GM19372 (cell line): Measurements from ENCODE around the gene MAP4K1.
"Not testable (repeated sequence)": the region's sequence is repeated elsewhere in the genome, so short reads cannot be mapped to it uniquely, and the experiment has no call there.

ENCODE experiments used
- ATAC-seq: cut with Tn5 transposase; IDR thresholded peaks from one replicate; pipeline ENCODE4 v1.9.1; 2021; ENCODE audit warnings: mild to moderate bottlenecking, low read depth, moderate library complexity; ENCODE audit not compliant: unreplicated experiment

Gene MAP4K1

DNA sequence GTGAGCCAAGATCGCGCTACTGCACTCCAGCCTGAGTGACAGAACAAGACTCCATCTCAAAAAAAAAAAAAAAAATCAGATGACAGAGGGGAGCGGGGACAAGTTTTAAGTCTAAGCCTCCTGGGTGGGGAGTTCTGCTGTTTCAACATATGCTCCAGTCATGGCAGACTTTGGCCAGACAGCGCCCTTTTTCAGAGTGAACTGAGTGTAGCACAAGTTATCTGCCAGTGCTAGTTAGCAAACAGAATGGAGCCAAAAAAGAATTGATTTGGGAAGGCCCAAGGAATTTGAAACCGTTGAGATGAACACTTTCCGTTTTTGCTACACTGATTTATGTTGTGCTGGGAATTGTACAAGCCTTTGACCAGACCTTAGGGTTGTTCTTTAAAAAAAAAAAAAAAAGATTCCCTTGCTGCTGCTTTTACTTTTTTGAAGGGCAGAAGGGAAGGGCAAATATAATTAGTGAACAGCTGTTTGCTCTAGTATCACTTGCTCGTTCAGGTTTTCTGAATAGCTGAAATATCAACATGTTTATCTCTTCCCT lies 35.3 kb upstream of the MAP4K1 start:
- no peak for ATAC-seq

DNA sequence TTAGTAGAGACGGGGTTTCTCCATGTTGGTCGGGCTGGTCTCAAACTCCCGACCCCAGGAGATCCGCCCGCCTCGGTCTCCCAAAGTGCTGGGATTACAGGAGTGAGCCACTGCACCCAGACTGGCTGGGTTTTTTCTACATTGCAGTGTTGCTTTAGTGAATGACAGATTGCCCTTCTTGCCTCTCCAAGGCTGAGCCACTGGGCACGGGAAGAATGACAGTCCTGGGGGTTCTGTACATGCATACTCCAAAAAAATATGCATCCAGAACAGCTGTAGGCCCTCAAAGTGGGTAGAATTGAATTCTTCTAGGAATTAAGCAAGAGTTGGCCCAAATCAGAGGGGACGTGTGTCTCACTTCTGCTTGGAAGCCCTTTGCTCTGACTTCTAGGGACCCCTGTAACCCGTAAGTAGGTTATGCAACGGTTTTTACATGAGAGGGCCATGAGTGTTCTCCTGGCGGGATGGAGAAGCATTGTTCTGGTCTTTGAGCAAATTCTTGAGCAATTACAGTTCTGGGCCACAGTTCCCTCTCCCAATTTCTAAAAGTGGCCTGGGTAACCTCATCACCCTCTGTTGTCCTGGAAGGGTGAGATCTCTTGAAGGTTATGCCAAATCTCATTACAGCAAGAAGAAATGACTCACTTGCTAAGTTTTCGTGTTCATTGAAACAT lies 33.3 kb upstream of the MAP4K1 start:
- no peak for ATAC-seq

DNA sequence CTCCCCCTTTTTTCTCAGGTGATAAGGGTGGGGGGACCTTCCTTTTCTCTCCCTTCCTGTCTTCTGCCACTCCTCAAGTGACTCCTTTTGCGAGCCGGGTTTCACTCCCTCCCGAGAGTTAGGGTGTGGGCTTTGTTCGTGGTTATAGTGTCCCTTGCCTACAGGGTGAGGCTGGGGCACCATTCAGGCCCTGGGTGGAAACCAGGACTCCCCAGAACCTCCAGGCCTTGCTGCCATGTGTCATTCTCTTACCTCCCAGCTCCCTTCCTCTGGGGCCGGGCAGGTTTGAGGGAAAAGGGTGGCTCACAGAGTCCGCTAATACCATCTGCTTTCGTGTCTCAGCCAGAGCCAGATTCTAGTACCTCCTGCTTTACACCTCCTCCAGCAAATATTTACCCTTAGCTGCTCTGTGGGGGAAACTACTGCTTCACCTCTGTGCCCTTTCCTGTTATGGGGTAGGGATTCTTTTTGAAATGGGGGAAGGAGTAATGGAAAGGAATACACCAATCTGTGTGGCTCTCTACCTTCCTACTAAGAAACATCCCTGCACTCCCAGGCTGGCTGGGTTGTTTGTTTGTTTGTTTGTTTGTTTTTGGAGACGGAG lies 32.5 kb upstream of the MAP4K1 start:
- no peak for ATAC-seq

DNA sequence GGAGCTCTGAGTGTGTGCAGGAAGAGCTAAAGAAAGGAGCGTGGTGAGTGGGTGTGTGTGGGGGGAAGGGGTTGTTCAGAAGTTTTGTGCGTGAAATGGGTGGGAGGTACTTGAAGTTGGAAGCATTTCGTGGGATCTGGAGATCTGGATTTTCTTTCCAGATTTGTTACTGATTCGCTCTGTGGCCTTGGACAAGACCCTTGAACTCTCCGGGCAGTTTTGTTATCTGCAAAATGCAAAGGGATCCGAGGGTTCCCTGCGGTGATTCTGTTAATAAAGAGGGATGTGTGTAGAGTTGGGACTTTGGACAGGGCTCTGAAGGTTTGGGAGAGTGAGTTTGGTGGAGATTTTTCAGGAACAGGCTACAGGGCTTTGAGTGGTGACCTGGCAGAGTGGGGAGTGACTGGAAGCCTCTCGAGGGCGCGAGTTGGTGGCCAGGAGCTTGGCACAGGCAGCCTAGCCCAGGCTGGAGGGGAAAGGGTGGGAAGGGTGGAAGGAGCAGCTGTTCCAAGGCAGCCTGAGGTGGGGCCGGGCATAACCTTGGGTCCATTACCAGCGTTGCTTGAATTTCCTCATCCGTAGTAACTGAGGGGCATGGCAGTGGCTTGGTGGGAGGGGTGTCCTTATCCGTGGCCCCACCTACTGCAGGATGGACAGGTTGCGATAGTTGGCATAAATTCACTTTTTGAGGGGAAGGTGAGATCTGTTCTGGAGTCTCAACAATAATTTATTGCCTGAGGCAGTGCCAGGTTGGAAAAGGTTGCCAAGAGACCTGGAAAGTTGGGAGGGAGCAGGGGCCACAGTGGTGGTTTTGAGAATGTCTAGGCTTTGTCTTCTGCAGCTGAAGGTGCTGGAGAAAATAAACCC lies 31.8 kb upstream of the MAP4K1 start:
- ATAC-seq, result no peak

DNA sequence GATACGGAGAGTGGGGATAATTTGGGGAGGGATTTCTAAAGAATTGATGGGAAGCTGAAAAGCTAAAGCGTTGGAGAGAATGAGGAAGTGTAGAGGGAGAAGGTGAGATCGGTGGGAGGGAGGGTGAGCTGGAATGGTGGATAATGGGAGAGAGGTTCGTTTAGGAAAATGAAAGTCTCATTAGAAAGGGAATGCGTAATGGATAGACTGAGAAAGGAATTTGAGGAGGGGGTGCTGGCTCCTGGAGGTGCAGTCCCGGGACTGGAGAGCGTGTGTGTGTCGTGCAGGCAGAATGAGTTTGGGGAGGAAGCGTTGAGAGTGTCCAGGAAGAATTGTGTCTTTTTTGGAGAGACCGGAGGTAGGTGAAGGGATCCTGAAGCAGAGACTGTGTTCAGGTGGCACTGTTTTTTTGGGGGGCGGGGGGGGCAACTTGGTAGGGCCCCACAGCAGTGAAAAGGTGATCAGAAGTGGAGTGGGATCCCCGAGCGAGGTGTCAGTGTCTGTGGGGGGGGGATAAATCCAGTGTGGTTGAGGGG lies 31.1 kb upstream of the MAP4K1 start:
- ATAC-seq, result no peak

DNA sequence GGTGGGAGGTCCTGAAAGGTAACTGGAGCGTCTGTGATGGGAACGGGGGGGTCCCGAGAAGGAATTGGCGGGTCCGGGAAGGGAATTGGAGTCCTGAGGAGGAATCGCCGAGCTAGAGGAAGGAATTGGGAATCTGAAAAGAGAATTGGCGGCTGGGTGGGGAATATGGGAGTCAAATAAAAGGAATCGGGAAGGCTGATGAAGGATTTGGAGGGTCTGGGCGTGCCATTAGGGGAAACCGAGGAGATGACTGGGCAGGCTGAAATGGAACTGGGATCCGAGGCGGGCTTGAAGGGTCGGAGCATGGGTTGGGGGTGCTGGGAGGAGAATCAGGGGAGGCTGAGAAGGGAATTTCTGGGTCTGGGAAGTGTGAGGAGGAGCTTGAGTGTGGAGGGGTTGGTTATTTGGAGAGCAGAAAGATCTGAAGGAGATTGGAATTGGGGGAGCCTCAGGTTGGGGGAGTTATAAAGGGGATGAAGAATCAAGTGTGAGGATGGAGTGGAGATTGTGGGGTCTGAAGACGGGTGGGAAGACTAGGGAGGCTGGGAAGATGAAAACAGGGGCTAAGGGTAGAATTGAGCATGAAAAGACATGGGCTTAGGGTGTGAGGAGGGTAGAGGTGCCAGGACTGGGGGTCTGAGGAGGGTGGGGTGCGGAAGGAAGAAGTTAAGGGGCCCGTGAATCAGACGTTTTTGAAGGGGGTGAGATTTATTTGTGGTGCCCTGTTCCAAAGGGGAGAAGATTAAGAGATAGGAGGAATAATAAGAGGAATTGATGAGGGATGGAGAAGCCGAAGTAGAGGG lies 30.4 kb upstream of the MAP4K1 start:
- no peak for ATAC-seq

DNA sequence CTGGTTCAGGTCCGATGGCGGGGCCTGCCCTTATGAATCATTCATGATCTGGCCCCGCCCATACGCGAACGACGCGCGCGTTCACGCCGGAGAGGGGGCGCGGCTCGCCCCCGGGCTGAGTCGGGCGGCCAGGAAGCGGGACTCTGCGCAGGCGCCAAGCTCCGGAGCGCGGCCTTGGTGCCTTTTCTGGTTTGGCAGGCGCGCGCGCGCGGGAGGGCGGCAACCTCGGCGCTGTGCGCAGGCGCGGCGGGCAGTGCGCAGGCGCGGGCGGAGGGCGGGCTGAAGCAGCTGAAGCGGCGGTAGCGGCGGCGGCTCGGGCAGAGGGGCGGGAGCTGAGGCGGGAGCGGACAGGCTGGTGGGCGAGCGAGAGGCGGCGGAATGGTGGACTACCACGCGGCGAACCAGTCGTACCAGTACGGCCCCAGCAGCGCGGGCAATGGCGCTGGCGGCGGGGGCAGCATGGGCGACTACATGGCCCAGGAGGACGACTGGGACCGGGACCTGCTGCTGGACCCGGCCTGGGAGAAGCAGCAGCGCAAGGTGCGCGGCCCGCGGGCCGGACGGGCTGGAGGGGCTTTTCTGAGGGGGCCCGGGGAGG lies 29.7 kb upstream of the MAP4K1 start, which contains the start of gene ACTN4:
TSS of gene ACTN4 (plus strand) at position 282 of the 598 bp plus-strand sequence. CDS start at position 379, 97 bp downstream.
- ATAC-seq, result peak; percentile 92

DNA sequence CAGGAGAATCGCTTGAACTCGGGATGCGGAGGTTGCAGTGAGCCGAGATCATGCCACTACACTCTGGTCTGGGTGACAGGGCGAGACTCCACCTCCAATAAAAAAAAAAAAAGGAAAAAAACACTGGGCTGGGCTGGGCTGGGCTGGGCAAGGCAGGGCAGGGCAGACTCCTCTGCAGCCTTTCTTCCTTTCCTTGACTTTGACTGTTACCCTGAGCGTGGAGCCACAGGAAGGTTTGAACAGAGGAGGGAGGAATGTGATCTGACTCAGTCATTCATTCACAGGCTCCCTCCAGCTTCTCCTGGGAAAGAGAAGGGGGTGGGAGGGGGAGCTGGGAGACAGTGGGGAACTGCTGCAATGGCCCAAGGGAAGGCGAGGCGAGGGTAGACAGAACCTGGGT lies 27.0 kb upstream of the MAP4K1 start:
- ATAC-seq, result no peak

DNA sequence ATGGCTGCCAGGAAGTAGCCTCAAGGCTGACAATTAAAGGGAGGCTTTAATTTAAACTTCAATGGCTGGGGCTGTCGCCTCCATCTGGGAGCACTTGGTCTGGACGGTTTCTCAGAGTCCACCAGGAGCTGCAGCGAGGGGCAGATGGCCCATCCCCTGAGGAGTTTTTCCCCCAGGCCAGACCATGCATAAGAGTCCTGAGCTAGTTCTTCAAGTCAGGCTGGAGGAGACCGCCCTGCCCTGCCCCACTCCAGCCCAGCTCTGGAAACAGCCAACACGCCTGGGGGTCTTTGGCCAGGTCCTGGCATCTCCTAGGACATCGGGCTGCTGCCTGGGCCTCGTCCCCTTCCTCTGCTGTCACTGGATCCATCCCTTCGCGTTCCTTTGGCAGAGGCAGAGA lies 24.4 kb upstream of the MAP4K1 start:
- ATAC-seq, result no peak

DNA sequence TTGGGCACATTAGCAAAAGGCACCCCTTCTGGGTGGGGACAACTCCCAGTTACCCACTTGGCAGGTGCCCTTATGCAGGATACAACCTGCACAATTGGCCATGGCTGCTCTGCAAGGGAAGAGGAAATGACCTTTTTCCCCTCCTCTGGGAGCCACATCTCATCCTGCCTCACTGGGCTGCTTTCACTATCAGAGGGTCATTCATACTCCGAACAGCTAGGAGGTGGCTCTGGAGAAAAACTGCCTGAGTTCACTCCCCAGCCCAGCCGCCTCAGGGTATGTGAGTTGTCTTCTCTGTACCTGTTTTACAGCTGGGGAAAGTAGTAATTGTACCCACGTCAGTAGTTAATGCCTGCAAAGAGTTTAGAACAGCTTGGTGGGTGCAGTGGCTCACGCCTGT lies 22.6 kb upstream of the MAP4K1 start:
- no peak for ATAC-seq

DNA sequence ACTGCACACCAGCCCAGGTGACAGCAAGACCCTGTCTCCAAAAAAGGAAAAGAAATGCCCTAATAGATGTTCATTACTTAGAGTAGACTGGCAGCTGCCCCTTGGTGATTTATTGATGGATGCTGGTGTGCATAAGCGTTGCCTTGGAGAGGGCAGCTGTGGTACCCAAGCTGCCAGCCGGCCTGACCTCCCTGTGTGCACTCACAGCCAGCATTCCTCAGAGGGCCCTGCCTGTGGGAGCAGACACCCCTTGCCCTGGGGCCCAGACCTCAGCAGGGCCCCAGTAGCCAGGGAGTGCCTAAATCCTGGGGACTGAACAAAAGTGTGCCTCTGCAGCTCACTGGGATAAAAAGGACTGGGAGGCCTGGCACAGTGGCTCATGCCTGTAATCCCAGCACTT lies 21.9 kb upstream of the MAP4K1 start:
- ATAC-seq, result no peak

DNA sequence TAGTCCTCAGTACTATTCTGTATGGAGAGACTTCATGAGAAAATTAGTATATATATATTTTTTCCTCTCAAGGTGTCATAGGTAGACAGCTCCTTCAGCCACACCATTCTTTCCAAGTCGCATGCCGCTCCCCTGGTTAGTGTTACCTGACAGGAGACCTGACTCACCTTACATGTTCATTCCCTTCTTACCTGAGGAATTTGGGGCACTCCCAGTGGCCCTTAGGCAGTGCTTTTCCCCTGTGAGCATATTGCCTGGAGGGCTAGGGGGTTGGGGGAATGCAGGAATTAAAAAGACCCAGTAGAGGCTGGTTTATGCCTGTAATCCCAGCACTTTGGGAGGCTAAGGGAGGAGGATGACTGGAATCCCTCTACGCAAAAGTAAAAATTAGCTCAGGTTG lies 20.7 kb upstream of the MAP4K1 start:
- ATAC-seq, result no peak

DNA sequence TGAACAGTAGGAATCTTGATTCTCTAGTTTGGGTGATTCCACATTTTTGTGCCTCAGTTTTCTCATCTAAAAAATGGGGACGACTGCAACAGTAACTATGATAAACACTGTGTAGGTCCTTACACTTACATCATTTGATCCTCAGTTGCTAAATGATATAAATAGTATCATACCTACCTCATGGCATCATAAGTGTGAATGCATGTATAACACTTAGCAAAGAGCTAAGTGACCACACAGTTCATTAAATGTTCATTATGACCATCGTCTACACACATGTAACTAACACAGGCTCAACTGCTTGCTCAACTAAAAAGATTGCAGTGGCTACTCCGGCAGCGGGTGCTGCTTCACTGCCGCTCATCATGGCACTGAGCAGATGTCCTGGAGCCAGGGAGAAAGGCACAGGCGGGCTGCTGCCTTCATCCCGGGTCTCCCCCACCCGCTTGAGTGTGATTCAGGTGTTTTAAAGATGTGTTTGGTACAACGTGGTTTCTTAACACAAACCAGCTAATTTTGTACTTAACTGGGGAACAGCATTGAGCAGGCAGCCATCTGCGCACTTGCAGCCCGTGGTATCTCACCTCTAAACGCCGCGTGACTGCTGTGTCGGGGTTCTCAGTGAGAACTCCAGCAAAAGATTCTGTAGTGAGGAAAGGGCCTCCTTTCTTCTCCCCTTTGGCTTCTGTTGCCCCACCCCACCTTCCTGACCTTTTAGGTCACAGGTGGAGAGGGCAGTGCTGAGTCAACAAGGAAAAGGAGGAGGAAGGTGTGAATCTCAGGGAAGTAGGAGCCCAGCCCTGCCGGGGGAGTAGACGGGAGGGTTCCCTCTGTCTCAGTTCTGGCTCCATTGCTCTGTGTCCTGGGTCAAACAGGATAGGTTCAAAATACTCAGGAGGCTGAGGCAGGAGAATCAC lies 18.0 kb upstream of the MAP4K1 start:
- ATAC-seq, result no peak

DNA sequence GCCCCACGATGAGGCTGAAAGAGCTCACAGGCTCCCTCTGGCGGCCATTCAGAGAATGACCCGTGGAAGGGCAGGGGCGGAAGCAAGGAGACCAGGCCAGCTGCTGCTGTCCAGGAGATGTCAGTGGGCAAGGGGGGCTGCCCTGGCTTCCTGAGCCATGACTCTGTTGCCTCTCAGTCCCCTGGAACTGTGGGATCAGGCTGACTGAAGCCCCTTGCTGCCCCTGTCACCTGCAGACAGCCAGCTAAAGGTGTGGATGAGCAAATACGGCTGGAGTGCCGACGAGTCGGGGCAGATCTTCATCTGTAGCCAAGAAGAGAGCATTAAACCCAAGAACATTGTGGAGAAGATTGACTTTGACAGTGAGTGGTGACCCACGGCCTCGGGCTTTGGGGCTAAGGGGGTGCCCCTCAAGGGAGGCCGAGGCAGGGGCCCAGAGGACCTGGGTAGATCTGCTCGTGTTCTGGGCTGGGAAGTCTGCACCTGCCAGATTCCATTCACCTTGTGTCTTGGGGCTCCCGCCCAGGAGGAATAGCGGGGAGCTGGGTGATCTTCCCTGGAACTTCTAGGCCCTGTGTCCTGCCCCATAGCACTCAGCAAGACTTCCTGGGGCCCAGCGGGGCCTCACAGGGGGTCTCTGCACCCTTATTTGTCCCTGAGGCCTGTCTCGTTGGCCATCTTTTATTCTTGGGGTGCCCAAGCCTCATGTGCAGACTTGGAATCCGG lies 17.2 kb upstream of the MAP4K1 start:
- ATAC-seq, result no peak

DNA sequence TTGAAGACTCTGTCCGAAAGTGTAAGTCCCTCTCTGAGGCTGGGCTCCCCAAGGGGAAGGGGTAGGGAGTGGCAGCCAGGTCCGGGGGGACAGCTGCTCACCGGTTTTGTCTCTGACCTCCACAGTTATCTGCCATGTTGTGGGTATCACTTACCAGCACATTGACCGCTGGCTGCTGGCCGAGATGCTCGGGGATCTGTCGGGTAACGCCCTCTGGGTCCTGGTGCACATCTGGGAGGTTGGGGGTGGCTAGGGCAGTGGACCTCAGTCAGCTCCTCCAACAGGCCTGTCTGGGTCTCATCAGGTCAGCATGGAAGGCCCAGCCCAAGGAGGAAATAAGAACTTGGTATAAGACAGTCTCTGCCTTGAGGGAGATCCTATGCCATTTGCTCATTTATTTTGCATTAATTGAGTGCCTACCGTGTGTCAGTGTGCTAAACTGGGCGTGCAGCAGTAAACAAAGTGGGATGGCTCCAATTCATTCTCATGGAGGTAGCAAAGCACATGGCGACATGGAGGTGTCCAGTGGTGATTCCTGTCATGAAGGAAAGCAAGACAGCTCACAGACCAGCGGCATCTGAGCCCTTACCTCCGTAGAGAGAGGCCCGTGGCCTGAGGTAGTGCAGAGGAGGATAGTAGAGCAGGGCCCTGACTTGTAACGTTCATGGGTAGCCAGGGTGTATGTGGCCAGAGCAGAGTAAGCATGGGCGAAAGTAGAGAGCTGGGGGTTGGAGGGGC lies 14.9 kb upstream of the MAP4K1 start:
- ATAC-seq, result no peak

DNA sequence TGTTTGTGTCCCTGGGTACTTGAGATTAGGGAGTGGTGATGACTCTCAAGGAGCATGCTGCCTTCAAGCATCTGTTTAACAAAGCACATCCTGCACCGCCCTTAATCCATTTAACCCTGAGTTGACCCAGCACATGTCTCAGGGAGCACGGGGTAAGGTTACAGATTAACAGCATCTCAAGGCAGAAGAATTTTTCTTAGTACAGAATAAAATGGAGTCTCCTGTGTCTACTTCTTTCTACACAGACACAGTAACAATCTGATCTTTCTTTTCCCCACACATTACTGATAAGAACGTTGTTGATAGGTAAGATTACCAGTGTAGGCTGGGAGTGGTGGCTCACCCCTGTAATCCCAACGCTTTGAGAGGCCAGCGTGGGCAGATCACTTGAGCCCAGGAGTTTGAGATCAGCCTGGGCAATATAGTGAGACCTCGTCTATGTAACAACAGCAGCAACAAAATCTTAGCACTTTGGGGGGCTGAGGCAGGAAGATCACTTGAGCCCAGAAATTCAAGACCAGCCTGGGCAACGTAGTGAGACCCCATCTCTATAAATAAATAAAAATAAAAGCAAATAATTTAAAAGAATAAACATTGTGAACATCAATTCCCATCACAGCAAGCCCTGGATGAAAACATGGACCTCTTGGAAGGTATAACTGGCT lies 14.2 kb upstream of the MAP4K1 start:
- ATAC-seq, result not testable (repeated sequence)

DNA sequence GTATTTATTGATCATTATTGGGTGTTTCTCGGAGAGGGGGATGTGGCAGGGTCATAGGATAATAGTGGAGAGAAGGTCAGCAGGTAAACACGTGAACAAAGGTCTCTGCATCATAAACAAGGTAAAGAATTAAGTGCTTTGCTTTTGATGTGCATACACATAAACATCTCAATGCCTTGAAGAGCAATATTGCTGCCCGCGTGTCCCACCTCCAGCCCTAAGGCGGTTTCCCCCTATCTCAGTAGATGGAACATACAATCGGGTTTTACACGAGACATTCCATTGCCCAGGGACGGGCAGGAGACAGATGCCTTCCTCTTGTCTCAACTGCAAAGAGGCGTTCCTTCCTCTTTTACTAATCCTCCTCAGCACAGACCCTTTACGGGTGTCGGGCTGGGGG lies 13.5 kb upstream of the MAP4K1 start:
- not testable (repeated sequence) for ATAC-seq
